HG03457 (cell line): Measurements from ENCODE around the gene CNTRL.
"Not testable (repeated sequence)": the region's sequence is repeated elsewhere in the genome, so short reads cannot be mapped to it uniquely, and the experiment has no call there.

ENCODE experiments used
- ATAC-seq: cut with Tn5 transposase; IDR thresholded peaks from one replicate; pipeline ENCODE4 v1.9.1; 2021; ENCODE audit warnings: moderate number of reproducible peaks; ENCODE audit not compliant: unreplicated experiment

CNTRL gene

DNA sequence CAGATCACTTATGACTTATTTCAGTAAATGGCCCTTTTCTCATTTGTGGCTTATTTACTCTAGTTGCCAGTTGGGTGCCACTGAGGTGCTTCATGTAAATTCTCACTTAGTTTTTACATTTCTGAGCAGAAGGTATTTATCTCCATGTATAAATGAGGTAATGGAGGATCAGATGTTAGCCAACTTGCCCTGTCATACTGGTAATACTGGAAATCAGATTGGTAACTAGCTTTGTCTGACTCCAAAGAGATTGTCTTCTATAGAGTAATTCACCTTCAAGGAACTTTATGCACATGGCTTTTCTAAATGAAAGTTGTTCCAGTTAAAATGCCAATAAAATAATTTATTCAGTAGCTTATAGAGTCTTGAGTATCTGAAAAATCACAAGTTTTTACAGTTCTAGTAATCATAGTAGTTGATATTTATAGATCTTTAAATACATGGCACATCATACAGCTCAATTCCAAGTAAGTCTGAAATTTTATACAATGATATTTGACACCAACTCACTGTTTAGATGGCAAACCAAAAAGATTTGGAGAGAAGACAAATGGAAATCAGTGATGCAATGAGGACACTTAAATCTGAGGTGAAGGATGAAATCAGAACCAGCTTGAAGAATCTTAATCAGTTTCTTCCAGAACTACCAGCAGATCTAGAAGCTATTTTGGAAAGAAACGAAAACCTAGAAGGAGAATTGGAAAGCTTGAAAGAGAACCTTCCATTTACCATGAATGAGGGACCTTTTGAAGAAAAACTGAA, 98.2 kb downstream of the CNTRL start:
- ATAC-seq, result no peak

GRCh38 chr9:121173501-121173900, 98.7 kb downstream of the CNTRL start:
- ATAC-seq, result no peak

DNA sequence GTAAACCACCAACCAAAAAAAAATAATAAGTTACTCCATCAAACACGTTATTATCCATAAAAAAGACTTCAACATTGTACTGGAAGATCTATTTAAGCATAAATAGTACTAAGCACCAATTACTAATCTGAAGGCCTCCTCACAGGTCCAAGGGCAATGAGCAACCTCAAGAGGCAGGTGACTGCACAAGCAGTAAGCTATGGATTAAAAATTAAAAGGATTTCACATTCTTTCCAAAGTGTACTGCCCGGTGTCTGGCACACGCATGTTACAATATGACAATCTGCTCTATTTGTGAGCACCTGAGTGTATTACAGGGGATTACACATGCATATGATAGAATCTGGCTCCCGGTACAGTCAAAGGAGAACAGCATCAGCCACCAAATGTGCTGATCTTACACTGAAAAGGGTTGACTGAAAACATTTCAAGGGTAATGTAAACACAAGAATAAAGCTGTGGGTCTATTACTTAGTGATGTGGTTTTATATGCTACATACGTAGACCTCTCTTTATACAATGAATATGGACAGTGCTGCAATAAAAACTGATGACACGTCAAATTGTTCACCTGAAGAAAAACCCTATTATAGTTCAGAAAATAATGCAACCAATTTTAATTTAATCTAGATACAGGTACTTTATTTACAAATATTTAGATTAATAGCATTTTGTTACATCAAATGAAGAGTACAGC, 104.1 kb downstream of the CNTRL start:
- no peak for ATAC-seq

- ATAC-seq, result not testable (repeated sequence)
Observed at GRCh38 chr9:121179373-121179721, 104.6 kb downstream of the CNTRL start.

DNA sequence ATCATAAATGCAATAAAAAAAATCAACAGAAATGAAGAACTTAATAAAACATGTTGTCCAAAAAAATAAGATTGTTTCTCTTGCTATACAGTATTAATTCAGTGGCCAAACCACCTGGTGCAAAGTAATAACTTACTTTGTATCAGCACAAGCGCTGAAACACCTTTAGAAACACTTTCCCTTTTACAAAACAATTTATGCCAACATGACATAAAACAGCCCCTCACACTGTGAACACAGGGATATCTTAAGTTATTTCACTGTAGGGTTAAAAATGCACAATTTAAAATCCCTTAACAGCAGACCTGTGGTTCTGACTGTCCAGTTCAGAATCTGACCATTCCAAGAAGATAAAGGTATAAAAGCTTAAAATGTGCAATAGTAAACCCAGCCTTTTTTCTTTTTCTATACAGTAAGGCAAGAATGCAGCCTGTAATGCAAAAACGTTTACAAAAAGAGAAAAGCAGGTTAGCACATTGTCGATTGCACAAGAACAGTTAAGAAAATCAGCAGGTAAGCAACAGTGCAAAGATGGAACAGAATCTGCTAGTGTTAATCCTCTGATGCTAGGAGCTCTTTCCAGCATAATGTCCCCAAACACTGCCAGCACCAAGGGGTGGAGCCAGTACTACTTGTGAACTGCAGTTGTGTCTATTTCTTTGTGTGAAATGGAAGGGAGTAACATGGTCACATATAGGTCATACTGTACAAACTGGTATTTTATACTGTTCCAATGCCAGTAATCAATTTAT, 105.4 kb downstream of the CNTRL start:
- ATAC-seq, result no peak

DNA sequence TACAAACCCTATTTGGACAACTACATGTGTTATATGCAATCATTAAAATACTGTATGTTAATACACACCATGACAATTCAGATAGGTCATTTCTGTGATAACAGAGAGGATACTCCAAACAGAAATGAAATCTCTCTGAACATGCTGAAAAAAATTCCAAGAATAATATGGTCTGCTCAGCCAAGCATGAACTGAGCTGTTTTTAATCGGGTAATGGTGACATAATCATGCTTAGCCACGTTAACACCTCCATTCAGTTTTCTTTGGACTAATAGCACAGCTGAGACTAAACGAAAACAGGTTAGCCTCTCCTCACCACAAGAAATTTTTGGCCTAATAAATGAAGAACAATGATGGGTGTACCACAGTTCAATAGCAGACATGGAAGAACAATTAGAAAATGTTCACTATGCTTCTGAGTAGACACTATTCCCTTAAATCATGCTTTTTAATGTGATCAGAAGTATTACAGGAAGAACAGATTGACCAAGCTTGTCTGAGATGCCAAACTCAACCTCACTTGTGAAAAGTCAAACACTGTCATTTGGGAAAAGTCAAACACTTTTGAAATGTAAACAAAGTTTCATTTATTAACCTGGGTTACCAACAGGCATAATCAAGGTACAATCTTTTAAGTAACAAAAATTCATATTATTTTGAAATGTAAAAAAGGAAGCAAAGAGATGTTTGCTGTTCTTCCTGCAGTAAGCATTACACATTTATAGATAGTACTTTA, 107.5 kb downstream of the CNTRL start:
- no peak for ATAC-seq

DNA sequence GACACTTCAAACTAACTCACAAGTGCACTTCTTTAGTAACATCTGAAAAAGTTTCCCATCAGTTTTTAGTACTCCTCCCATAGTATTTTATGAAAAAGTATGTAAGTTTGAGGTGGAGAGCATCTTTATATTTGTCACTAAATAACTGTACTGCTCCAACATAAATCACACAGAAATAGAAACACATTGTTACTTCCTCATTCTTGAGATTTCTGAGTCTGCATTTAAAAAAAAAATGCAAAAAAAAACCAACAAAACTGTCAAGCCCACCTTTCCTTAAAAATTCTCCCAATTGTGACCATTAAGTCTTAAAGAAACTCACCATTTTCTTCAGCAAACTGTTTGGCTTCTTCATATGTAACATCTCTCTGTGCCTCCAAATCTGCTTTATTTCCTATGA, 108.2 kb downstream of the CNTRL start:
- ATAC-seq, result no peak

DNA sequence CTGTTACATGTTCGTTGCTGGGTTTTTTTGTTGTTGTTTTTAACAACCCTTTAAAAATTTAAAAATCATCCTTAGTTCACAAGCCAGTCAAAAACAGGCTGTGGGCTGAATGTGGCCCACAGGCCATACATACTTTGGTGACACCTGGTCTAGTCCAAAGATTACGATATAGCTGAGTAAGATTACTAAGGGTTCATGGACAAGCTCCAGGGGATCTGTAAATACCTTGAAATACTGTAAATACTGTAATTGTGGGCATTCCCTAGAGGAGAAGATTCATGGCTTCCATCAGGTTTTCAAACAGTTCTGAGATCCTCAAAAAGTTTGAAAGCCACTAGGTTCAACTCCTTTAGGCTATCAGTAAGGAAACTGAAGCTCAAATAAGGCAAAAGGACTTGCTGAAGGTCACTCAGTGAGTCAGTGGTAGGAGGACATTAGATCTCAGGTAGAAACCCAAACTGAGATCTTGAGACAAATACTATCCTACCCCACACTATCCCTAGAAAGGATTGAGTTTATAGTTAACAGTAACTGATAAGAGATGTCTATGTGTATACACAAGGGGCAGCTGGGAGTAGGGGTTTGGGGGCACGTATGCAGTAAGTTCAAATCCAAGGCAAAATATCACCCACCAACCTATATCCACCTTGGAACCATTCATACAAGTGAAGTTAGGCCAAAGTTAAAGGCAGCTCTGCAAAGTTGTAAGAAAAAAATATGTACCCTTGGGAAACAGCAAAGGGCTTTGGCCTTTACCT, 109.1 kb downstream of the CNTRL start:
- ATAC-seq, result no peak

DNA sequence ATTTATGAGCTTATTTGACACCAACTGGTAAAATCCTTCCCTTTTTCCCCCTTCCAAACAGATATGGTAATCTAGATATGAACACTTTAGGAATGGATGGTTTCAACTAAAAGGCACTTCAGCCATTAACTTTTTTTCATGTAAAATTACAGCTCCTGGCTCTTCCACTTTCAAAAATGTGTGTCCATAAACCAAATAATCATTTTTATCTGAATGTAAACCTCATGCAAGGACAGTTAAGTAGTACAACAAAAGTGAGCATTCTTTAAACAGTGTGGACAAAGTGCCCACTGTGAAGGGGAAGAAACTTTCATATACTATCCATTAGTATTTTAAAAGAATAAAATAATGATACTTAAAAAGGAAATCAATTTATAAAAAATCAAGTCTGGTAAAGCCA, 109.7 kb downstream of the CNTRL start:
- no peak for ATAC-seq

DNA sequence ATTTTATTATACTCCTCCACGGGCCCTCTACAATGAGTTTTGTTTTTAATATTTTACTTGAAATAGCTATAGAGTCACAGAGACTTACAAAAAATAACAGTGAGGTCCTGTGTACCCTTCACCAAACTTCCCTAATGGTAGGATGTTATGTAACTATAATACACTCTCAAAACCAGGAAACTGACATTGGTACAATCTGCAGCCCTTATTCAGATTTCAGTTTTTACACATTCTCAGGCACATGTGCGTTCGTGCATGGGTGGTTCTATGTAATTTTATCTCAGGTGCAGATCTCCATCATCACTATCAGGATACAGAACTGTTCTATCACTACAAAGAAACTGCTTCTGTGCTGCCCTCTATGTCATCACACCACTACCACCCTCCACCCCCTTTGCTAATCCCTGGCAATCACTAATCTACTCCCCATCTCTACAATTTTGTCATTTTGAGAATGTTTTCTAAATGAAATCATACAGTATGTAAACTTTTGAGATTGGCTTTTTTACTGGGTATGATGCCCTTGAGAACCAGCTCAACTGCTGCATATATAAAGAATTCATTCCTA, 110.5 kb downstream of the CNTRL start:
- no peak for ATAC-seq

DNA sequence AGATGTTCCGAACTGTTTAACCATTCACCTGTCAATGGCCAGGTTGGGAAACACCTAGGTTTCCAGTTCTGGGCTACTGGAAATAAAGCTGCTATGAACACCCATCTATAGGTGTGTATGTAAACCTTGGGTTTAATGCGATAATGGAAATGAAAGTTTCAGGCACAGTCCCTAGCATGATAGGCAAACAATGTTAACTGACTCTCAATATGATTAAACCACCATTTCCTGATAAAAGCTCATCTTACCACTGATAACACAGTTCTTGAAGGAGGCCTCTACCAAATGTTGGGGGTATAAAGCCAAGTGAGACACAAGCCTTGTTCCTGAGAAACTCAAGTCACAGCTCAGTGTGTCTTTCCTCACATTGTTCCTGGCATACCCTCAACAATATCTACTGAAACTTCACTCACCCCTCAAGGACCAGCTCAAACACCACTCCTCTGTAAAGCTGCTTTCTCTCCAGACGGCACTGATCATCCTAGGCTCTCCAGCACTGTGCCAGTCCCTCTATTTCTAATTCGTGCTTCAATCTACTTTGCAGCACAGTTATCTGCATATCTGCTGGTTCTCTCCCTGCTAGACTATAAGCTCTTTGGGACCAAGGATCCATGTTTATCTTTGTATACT, 111.1 kb downstream of the CNTRL start:
- no peak for ATAC-seq

- no peak for ATAC-seq
Observed at GRCh38 chr9:121187636-121188305, 113.0 kb downstream of the CNTRL start.

GRCh38 chr9:121189006-121189405, 114.3 kb downstream of the CNTRL start:
- ATAC-seq, result no peak

GRCh38 chr9:121189660-121190059, 114.9 kb downstream of the CNTRL start:
- no peak for ATAC-seq

DNA sequence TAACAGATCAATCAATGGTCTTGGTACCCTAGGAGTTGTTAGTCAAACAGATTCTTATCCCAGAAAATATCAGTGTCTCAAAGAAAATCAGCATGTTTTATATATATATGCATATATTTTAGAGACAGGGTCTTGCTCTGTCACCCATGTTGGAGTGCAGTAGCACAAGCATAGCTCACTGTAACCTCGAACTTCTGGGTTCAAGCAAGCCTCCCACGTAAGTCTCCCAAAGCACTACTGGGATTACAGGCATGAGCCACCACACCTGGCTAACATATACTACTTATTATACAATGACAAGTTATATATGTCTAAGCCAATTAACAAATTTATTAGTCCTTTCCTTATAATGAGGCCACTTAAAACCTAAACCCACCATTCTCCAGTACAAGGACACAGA, 116.5 kb downstream of the CNTRL start:
- no peak for ATAC-seq

- no peak for ATAC-seq
Observed at GRCh38 chr9:121192518-121192917, 117.8 kb downstream of the CNTRL start.

DNA sequence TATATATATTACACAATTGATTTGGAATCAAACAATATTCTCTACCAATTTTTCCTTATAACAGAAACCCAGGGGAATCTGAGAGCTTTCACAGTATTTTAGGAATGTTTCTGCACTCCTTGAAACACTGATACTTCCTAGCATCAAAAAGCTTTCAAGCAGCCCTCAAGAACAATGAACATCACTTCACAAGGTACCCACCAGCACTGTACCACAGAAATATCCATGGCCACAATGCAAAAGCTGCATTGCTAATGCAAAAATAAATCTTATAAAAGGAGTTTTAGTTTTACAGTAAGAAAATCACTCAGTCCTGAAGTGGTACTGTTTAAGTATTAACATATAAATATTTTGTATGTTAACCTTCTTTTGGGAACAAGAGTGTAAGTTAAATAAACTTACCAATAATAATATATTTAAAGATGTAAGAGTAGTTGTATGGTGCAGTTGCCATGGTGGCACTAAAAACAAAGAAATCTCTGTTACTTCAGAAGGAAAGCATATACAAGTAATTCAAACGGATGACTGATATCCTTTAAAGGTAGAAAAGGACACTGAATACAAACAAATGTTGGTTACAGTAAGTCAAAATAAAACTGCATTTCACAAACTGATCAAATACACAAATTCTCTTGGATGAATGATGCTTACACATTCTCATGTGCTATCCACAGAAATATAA, 118.3 kb downstream of the CNTRL start:
- no peak for ATAC-seq

DNA sequence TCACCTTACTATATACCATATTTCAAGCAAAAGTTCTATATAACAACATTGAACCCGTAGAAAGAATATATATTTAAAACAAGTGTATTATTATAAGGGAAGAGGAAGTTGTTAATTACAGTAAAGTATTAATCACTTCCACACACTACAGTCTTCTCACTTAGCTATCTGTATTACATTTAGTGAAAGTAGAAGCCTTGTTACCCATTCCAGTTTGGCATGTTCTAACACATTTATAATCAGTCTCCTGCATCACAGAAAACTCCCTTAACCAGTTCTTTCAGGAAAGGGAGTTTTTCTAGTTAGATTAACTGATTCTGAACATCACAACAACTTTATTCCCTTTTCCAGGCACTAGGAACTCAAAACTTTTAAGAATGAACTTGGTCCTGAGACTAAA, 120.0 kb downstream of the CNTRL start:
- no peak for ATAC-seq

DNA sequence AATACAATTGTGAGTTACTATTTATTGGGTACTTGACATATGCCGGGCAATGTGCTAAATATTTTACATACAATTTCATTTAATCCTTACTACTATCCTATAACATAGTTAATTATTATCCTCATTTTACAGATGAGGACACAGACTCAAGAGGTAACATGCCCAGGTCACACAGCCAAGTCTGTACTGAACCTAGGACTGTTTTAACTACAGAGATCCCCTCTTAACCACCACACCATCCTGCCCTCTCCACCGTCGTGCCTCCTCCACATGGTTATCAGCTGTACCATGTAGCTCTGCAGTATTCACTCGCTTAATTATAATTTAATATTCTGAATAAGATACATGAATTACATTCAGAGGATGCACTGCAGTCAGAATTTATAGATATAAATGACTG, 121.6 kb downstream of the CNTRL start:
- ATAC-seq, result no peak
